GM18861 (cell line): ENCODE data around the gene PPP1R12C.

Experiments used
- ATAC-seq: cut with Tn5 transposase; IDR thresholded peaks from one replicate; pipeline ENCODE4 v1.9.1; 2021; ENCODE audit not compliant: unreplicated experiment

The PPP1R12C gene

DNA sequence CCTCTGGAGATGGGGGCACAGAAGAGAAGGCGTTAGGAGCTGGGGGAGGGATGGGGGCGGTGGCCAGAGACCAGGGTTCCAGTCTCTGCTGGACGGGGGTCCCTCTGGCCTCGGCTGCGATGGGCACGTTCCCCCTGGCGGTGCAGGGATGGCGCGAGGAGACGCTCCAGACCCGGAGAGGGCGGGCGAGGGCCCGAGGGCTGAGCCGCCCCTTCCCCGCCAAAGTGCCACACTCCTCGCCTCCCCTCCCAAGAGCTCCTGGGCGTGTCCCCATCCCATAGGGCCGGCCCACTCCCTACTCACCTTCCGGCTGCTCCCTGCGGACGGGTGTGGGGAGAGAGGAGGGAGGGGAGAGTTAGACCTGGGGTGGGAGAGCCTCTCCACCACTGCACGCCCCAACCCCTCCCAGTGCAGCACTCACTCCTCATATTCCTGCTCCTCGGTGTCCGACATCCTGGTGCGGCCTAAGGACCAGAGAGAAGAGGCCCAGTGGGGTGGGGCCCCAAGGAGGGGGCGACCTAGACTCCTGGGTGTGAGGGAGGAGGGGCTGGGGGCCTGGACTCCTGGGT lies 29.4 kb upstream of the PPP1R12C start:
- no peak for ATAC-seq

DNA sequence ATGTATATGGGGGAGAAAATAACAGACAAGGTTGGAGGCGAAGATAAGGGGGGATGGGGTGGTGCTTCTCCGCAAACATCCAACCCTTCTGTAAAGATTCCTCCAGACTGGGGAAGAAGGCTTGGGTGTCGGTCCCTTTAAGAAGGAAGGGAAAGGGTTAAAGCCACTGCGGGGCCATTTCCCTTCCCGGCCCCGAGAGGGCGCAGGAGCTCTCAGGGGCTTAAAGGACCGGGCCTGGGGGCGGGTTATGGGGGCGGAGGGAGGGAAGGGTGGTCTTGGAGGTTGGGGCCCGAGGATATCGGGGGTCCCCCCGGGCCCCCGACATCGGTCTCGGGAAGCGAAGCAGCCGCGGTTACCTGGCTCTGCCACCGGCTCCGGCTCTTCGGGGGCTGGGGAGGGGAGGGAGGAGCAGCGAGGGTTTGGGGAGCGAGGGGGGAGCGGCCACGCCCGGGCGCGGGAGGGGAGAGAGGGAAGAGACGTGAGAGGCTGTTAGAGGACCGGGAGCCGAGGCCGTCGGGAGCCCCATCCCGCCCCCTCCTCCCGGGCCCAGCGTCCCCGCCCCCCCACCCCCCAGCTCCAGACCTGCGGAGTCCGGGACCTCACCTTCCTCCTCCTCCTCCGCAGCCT lies 28.8 kb upstream of the PPP1R12C start:
- ATAC-seq, result no peak

DNA sequence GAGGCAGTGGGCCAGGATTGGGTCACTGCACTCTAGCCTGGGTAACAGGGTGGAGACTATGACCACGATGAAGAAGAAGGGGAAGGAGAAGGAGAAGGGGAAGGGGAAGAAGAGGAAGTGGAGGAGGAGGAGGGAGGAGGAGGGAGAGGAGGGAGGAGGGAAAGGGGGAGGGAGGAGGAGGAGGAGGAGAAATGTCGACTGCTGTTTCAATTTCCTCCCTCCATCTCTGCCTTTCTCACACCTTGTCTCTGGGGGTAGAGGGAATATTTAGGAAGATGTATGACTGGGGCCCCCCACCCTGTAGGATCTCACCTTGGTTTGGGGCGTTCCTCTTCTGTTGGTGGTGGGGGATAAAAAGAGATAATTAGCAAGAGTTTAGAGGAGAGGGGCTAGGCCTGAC lies 27.8 kb upstream of the PPP1R12C start:
- ATAC-seq, result no peak

DNA sequence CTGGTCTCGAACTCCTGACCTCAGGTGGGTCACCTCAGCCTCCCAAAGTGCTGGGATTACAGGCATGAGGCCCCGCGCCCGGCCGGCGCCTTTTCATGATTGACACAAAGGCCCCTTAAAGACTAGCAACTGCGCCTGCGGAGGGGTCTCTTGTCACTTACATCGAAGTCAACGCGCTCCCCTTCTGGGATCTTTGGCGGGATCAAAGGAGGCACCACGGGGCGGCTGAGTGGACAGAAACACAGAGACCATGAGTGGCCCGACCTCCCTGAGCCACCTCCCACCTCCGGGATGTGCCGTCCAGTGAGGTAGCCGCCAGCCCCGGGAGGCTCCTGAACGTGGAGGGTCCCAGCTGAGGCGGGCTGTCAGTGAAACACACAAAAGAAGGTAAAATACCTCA lies 24.3 kb upstream of the PPP1R12C start:
- no peak for ATAC-seq

DNA sequence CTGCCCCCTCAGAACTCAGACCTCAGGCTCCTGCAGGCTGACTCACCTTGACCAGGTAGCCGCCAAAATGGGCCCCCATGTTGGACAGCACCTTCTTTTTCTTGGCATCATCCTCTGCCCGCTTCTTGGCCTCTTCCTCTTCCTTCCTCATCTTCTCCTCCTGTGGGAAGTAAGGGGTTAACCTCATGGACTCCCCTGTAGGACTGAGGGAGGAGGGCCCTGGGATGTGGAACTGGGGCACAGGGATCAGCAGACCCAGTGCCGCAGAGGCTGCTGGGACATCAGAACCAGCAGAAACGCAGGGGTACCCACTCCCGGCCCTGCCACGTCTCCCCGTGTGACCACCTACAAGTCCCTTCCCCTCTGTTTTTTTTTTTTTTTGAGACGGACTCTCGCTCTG lies 20.5 kb upstream of the PPP1R12C start:
- no peak for ATAC-seq

DNA sequence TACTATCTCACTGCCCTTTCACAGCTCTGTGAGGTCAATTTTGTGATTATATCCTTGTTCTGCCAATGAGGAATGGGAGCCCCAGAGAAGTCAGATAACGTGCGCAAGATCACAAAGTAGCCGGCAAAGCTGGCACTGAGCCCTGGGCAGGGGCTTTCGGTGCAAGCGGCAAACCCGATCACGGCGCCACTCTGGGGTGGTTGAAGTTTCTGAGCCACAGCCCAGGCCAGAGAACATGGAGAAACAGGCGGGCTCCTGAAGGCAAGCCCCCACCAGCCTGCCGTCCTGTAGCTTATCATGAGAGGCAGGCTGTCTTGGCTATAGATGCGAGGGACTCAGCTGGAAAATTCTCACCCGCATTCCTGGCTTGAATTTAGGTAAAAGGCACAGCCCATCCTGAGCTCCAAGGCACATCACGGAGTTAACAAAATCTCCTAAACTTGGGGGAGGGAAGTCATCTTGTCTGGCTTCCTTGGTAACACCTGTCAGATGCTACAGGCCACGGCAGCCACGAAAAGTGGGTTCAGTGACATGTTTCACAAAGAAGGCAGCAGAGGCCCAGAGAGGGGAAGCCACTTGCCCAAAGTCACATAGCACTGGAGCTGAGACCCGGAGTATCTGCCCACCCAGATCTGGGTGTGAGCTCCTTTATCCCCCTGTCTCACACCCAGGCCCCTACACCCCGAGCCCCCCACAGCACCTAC lies 19.1 kb upstream of the PPP1R12C start:
- ATAC-seq, result no peak

DNA sequence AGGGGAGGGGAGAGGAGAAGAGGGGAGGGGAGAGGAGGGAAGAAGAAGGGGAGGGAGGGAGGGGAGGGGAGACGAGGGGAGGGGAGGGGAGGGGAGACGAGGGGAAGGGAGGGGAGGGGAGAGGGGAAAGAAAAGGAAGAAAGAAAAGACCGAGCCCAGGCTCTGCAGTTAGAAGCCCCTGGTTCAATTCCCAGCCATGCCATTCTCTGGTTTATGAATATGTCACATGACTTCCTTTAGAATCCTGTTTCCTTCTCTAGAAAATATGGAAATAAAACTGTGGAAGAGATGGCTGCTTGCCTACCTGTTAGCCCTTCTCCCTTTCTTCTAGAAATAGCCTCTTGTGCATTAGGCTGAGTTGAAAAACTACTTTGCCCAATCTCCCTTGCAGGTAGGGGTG lies 17.3 kb upstream of the PPP1R12C start:
- no peak for ATAC-seq

DNA sequence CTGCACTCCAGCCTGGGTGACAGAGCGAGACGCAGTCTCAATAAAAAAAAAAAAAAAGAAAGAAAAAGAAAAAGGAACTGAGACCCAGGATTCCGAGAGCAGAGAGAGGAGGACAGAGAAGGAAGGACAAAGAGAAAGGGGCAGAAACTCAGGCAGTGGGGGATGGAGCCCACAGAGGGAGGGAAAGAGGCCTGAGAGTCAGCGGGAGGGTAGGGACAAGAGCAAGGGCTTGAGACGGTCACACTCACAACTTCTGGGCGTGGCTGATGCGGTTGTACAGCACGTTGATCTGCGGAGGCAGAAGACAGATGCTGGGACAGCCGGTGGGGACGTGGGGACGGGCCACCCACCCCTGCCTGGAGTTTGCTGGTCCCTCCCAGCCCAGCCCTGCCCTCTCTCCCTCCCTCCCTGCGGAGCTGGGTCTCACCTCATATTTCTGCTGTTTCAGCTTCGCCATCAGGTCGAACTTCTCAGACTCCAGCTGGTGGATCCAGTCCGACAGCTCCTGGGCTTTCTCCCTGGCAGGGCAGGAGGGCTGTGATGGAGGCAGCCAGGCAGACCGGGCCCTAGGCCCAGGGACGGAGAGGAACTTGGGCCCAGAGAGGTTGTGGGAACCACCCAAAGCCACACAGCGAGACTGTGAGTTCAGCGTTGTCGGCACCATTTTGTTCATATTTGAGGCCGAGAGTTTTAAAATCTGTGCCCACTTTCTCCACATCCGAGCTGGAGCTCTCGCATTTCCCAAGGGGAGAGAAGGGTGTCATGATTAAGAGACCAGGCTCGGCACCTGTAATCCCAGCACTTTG lies 16.4 kb upstream of the PPP1R12C start:
- ATAC-seq, result no peak

DNA sequence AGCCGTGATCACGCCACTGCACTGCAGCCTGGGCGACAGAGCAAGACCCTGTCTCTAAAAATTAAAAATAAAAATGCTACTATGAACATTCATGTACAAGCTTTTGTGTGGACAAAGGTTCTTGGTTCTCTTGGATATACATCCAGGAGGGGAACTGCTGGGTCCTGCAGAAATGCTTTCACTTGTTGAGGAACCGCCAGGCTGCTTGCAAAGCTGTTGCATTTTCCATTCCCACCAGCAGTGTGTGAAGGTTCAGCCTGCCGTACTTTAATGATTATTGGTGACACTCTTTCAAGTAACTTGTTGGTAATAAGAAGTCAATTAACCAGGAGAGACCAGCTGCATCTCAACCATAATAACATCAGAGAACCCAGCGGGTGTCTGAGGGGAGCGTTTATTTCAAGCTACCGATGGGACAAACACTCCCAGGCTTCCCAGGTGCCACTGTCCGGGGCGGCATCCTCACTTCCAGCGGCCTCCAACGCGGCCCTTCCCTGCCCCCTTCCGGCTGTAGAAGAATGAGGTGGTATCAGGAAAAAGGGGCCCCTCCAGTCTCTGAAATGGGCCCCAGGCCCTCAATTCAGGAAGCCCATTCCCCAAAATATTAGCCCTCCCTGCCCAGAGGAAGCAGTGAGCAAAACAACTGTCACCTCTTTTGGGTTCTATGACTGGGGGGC lies 15.2 kb upstream of the PPP1R12C start:
- ATAC-seq, result no peak

DNA sequence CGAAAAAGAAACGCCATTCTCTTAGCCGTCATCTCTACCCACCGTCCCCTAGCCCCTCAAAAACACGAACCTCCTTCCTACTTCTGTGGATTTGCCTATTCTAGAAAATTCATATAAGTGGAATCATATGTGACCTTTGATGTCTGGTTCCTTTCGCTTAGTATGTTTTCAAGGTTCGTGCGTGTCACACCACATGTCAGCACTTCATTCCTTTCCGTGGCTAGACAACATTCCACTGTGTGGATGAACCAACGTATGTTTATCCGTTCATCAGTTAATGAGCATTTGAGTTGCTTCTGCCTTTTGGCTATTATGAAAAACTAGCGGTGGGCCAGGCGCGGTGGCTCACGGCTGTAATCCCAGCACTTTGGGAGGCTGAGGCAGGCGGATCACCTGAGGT lies 14.0 kb upstream of the PPP1R12C start:
- no peak for ATAC-seq

DNA sequence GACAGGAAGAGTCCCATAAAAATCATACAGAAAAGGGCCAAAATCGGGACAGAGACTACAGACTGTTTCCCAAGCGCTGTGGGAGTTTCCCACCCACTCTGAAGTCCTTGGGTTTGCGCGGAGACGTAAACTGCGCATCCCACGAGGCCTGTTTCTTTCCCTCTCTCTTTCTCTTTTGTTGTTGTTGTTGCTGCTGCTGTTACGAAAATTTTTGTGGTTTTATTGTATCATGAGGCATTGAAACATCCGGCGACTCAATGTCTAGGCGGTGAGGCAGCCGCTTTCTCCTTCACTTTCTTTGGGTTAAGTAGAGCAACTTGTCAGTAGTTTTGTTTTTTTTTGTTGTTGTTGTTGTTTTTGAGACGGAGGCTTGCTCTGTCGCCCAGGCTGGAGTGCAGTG lies 1.6 kb upstream of the PPP1R12C start:
- no peak for ATAC-seq

DNA sequence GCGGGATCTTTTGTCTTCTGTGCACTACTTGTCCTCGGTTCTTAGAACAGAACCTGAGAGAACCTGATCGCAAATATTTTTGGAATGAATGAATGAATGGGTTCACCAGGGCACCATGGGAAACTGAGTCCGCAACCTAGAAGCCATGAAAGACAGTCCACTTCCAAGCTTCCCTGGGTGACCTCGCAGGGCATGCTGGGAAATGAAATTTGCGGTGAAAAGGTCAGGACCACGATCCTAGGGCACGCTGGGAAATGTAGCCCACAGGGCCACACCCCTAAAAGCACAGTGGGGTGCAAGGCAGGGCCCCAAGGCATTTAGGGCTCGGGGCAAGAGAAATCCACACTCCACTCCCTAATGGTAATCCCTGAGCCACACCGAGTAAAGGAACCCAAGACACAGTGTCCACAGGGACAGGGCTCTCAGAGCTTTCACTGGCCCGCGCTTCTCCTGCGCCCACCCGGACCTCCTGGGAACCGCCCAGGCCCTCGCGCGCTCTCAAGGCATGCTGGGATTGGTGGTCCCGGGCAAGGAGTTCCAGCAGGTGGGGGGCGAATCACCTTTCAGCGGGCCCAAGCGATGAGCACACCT lies 1.1 kb upstream of the PPP1R12C start:
- no peak for ATAC-seq

DNA sequence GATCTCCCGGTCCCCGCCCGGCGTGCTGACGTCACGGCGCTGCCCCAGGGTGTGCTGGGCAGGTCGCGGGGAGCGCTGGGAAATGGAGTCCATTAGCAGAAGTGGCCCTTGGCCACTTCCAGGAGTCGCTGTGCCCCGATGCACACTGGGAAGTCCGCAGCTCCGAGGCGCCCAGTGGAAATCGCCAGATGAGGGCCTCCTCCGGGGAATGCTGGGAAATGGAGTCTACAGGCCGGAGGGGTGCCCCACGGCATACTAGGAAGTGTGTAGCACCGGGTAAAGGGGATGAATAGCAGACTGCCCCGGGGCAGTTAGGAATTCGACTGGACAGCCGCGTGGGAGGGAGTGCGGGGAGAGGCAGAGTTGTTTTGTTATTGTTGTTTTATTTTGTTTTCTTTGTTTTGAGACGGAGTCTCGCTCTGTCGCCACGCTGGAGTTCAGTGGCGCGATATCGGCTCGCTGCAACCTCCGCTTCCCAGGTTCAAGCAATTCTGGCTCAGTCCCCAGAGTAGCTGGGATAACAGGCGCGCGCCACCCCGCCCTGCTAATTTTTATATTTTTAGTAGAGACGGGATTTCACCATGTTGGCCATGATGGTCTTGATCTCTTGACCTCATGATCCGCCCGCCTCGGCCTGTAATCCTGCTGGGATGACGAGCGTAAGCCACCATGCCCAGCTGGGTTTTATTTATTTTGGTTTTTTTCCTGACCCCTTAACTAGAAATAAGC lies 390 bp upstream of the PPP1R12C start:
- ATAC-seq, result peak; percentile 82

DNA sequence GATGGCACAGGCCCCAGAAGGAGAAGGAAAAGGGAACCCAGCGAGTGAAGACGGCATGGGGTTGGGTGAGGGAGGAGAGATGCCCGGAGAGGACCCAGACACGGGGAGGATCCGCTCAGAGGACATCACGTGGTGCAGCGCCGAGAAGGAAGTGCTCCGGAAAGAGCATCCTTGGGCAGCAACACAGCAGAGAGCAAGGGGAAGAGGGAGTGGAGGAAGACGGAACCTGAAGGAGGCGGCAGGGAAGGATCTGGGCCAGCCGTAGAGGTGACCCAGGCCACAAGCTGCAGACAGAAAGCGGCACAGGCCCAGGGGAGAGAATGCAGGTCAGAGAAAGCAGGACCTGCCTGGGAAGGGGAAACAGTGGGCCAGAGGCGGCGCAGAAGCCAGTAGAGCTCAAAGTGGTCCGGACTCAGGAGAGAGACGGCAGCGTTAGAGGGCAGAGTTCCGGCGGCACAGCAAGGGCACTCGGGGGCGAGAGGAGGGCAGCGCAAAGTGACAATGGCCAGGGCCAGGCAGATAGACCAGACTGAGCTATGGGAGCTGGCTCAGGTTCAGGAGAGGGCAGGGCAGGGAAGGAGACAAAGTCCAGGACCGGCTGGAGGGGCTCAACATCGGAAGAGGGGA lies 1.1 kb downstream of the PPP1R12C start:
- no peak for ATAC-seq

DNA sequence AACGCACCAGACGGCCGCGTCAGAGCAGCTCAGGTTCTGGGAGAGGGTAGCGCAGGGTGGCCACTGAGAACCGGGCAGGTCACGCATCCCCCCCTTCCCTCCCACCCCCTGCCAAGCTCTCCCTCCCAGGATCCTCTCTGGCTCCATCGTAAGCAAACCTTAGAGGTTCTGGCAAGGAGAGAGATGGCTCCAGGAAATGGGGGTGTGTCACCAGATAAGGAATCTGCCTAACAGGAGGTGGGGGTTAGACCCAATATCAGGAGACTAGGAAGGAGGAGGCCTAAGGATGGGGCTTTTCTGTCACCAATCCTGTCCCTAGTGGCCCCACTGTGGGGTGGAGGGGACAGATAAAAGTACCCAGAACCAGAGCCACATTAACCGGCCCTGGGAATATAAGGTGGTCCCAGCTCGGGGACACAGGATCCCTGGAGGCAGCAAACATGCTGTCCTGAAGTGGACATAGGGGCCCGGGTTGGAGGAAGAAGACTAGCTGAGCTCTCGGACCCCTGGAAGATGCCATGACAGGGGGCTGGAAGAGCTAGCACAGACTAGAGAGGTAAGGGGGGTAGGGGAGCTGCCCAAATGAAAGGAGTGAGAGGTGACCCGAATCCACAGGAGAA lies 1.9 kb downstream of the PPP1R12C start:
- ATAC-seq, result no peak

DNA sequence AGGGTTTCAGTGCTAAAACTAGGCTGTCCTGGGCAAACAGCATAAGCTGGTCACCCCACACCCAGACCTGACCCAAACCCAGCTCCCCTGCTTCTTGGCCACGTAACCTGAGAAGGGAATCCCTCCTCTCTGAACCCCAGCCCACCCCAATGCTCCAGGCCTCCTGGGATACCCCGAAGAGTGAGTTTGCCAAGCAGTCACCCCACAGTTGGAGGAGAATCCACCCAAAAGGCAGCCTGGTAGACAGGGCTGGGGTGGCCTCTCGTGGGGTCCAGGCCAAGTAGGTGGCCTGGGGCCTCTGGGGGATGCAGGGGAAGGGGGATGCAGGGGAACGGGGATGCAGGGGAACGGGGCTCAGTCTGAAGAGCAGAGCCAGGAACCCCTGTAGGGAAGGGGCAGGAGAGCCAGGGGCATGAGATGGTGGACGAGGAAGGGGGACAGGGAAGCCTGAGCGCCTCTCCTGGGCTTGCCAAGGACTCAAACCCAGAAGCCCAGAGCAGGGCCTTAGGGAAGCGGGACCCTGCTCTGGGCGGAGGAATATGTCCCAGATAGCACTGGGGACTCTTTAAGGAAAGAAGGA lies 2.8 kb downstream of the PPP1R12C start:
- ATAC-seq, result no peak

DNA sequence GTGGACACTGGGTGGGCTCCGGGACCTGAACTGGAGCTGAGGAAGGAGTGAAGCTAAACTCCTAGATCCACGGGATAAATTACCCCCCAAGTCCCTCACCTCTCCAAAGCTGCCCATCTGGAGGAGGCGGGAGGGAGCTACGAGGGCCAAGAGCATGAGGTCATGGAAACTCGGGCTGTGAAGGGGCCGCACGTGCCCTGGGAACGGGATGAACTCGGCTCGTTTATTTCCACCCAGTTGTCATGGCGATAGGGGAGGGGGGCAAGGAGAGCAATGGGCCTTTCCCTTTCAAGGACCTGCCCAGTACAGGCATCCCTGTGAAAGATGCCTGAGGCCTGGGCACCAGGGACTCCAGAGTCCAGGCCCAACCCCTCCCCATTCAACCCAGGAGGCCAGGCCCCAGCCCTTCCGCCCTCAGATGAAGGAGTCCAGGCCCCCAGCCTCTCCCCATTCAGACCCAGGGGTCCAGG lies 3.8 kb downstream of the PPP1R12C start:
- no peak for ATAC-seq

DNA sequence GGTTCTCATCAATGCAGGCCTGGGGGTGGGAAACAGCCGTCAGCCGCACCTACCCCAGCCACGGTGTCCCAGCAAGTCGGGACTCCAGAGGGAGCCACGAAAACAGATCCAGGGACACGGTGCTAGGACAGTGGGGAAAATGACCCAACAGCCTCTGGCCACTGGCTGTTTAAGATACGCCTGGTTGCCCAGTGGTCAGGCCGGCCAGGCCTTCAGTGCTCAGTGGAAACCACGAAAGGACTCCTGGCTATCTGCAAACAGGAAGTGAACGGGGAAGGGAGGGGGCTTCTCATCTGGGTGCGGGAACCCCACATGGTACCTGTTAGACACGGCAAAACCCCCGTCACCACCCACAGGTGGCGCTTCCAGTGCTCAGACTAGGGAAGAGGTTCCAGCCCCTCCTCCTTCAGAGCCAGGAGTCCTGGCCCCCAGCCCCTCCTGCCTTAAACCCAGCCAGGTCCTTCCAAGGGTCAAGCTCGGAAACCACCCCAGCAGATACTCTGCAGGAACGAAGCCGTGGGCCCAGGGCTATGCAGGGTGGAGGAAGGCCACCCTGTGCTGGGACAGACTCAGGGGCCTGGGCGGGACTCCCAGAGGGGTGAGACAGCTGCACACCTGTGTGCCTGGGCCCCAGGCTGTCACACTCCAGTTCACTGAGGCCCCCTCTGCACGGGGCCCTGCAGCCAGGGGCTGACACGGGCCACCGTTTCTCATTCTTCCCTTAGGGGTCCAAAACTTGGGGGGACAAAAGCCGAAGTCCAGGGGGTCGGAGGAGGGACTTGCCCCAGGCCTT lies 4.5 kb downstream of the PPP1R12C start:
- ATAC-seq, result no peak
